AG04449 (cell line): ENCODE results near the gene FAM24B.
A peak's percentile ranks its signal among the peaks of the same experiment; 100 is the strongest.

Source experiments
- CTCF ChIA-PET: fragments of 350-600 bp; formaldehyde crosslinking; extraction: SDS; loops from one replicate; lab custom pipeline; 2021; ENCODE audit warnings: antibody characterized with exemption; lab: Yijun Ruan, JAX
- POLR2A ChIA-PET: fragments of 400-600, 350-600 bp; formaldehyde crosslinking; extraction: SDS; loops from one replicate; lab custom pipeline; 2020; ENCODE audit warnings: antibody characterized with exemption, inconsistent platforms; lab: Yijun Ruan, JAX
- DNase-seq: peaks from one replicate; pipeline ENCODE4 v3.0.0-alpha.2; 2010; ENCODE audit warnings: low read depth, low spot score
- H3K4me3 ChIP-seq: 2 replicates; pipeline ENCODE4 v1.5.1; 2011; ENCODE audit warnings: low read depth, mild to moderate bottlenecking, control low read depth, low read length
- TF ChIP-seq, protein P1 (sequence below): IDR thresholded peaks from one replicate; pipeline ENCODE4 v1.5.1; 2011; ENCODE audit warnings: mild to moderate bottlenecking, moderate library complexity, low read length, control low read depth, inconsistent platforms; ENCODE audit not compliant: insufficient read depth; ENCODE audit errors: missing control alignments

The FAM24B gene

GRCh38 chr10:122856902-122857301 lies 22.5 kb downstream of the FAM24B start:
- ChIA-PET CTCF (no interaction called here), POLR2A (interaction anchor here (0.6 kb wide), 1 partner anchor 17 kb away, joined by 3 read pairs; no protein-coding TSS in a partner anchor)
- no peak for DNase-seq

GRCh38 chr10:122855745-122856144 lies 23.6 kb downstream of the FAM24B start:
- ChIA-PET CTCF (no interaction called here), POLR2A (no interaction called here)
- DNase-seq = no peak
- H3K4me3 ChIP-seq = no peak overlapping the region
- TF ChIP-seq, protein P1, sequence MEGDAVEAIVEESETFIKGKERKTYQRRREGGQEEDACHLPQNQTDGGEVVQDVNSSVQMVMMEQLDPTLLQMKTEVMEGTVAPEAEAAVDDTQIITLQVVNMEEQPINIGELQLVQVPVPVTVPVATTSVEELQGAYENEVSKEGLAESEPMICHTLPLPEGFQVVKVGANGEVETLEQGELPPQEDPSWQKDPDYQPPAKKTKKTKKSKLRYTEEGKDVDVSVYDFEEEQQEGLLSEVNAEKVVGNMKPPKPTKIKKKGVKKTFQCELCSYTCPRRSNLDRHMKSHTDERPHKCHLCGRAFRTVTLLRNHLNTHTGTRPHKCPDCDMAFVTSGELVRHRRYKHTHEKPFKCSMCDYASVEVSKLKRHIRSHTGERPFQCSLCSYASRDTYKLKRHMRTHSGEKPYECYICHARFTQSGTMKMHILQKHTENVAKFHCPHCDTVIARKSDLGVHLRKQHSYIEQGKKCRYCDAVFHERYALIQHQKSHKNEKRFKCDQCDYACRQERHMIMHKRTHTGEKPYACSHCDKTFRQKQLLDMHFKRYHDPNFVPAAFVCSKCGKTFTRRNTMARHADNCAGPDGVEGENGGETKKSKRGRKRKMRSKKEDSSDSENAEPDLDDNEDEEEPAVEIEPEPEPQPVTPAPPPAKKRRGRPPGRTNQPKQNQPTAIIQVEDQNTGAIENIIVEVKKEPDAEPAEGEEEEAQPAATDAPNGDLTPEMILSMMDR = no peak

More at GRCh38 chr10:122856902-122857301, 22.5 kb downstream of the FAM24B start:
- H3K4me3 ChIP-seq = no peak overlapping the region
- TF ChIP-seq, protein P1 = no peak

- TF ChIP-seq, protein P1 = no peak
- no peak overlapping the region for H3K4me3 ChIP-seq
- peak; percentile 55 for DNase-seq
- ChIA-PET POLR2A (no interaction called here), CTCF (interaction anchor here (1.7 kb wide), 1 partner anchor 8 kb away, joined by 5 read pairs; no protein-coding TSS in a partner anchor)
Observed at GRCh38 chr10:122854648-122855047, 24.7 kb downstream of the FAM24B start.

DNA sequence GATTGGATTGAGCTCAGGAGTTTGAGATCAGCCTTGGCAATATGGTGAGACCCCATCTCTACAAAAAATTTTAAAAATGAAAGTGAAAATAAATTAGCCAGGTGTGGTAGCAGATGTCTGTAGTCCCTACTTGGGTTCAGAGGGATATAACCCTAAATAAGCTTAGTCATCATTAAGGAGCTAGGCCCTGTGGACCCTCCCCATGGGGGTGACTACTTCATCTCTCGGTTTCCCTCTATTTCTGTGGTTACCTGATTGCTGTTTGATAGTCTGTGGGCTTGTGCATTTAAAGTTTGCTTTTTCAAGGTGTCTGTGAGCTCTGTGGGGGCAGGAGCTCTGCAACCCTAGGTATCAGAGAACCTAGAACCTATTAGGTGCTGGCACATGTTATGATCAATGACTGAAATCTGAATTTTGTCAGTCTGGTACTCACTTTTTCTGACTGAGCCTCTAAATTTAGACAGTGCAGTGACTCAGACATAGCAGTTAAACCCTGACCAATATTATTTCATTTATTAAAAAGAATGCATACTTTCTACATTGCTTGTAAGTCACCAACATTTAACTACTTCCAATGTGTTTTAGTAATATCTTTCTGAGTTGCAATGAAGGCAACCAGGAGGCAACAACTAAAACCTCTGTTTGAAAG lies 25.6 kb downstream of the FAM24B start:
- ChIA-PET CTCF (interaction anchor here (1.7 kb wide), 1 partner anchor 9 kb away, joined by 5 read pairs; no protein-coding TSS in a partner anchor), POLR2A (no interaction called here)
- H3K4me3 ChIP-seq = no peak overlapping the region
- TF ChIP-seq, protein P1 = no peak
- peak; percentile 36 for DNase-seq

GRCh38 chr10:122852261-122852660 lies 27.1 kb downstream of the FAM24B start:
- DNase-seq = no peak
- TF ChIP-seq, protein P1 = no peak
- CTCF ChIA-PET = interaction anchor here (1.1 to 1.2 kb wide), 2 partner anchors 9 to 11 kb away, joined by 3 read pairs; no protein-coding TSS in a partner anchor
- POLR2A ChIA-PET = interaction anchor here (1.0 kb wide), 1 partner anchor 128 kb away, joined by 3 read pairs; the partner anchor contains the start of gene PSTK
- H3K4me3 ChIP-seq = no peak overlapping the region
